Heart right ventricle (tissue), 16 donors: Measurements from ENCODE around the gene TSC22D4. TPM values are rescaled to one million over a fixed set of nuclear protein-coding genes. Genes with fewer than 3 reads are reported as not detected.

Experiments used
- ATAC-seq, 8 donors: fragments of 200-7000 bp; cut with Tn5 transposase; one replicate each; pipeline ENCODE4 v1.9.1; 2020; ENCODE audit warnings: mild to moderate bottlenecking in 8 of 8, moderate library complexity in 8 of 8, moderate number of reproducible peaks in 1 of 8
- DNase-seq, 2 donors: peaks; one replicate each; pipeline ENCODE4 v3.0.0-alpha.2; 2020
- H3K27ac ChIP-seq, 10 donors: fragments of 200-600 bp; sonication (generic) in 2 of 10; one replicate each; pipeline versions ENCODE4 v1.5.0 to v1.8.0; 2020 to 2022; ENCODE audit warnings: mild to moderate bottlenecking in 3 of 10
- H3K27me3 ChIP-seq, 7 donors: fragments of 200-600 bp; one replicate each; pipeline ENCODE4 v1.8.0; 2021 to 2022; ENCODE audit warnings: mild to moderate bottlenecking in 2 of 7
- H3K36me3 ChIP-seq, 9 donors: fragments of 200-600 bp; sonication (generic) in 1 of 9; one replicate each; pipeline versions ENCODE4 v1.5.0 to v1.8.0; 2020 to 2022; ENCODE audit warnings: mild to moderate bottlenecking in 2 of 9
- H3K4me1 ChIP-seq, 9 donors: fragments of 200-600 bp; sonication (generic) in 1 of 9; one replicate each; pipeline versions ENCODE4 v1.5.0 to v1.8.0; 2020 to 2022; ENCODE audit warnings: mild to moderate bottlenecking in 4 of 9
- H3K4me3 ChIP-seq, 10 donors: fragments of 200-600 bp; sonication (generic) in 2 of 10; one replicate each; pipeline versions ENCODE4 v1.5.0 to v1.8.0; 2020 to 2022; ENCODE audit warnings: mild to moderate bottlenecking in 7 of 10, moderate library complexity in 2 of 10
- H3K9me3 ChIP-seq, 11 donors: fragments of 200-600 bp in 10 of 11; sonication (generic) in 2 of 11; one replicate each; pipeline versions ENCODE4 v1.5.0 to v1.8.0; 2013 to 2022; ENCODE audit warnings: mild to moderate bottlenecking in 2 of 11, control low read depth in 1 of 11, moderate library complexity in 1 of 11
- WGBS, 2 donors: extraction: QIAGEN DNeasy Blood & Tissue Kit; methylation state at CpG; one replicate each; pipeline ENCODE4 v1.1.7; 2013; ENCODE audit warnings: inconsistent platforms in 1 of 2; 5-methylcytosine and 5-hydroxymethylcytosine counted together
- intact Hi-C, 10 donors: fragments of 100-400 bp; cut with DNase I; formaldehyde crosslinking; loops; one replicate each; pipeline versions ENCODE4 v1.11.1 to v1.14.2; 2022
- polyA plus RNA-seq, 2 donors: library from polyadenylated mRNA; stranded (reverse); fragments of 200-250 nt; gene quantifications; one replicate each; pipeline ENCODE4 v1.2.3, GENCODE V29; 2013
- total RNA-seq, 10 donors: library from RNA; stranded (reverse); fragmentation: NEBNext Ultra II Directional in 3 of 10; extraction: Animal tissue kit (Norgen Biotek cat#: 25700) in 3 of 10; gene quantifications; one replicate each; pipeline versions ENCODE4 v1.2.1 to v1.2.4, GENCODE V29; 2021 to 2023
- TF ChIP-seq, protein P1 (sequence below), 9 donors: fragments of 200-600 bp; sonication (generic) in 2 of 9; IDR thresholded peaks; one replicate each; pipeline versions ENCODE4 v1.5.0 to v1.8.0; 2021 to 2022; ENCODE audit warnings: antibody characterized with exemption in 9 of 9, mild to moderate bottlenecking in 5 of 9, moderate library complexity in 1 of 9
- donor health status: Arrhythmogenic right ventricular cardiomyopathy.
- donor health status: ischemic (EF 13 %, LVEDD 7.1; RV severe dilation, severe dysfunction).
- donor health status: healthy with polysubstance abuse.
- donor health status: DM: no; HTN: yes; CAD: no.
- donor health status: DM: no; HTN: no; CAD: no.
- donor health status: ischemic (EF 25% LVEDD 6.9; RV normal size, moderate dysfunction).
- donor health status: ischemic (EF 25% LVEDD 5.7; RV mildly dilated, moderate dysfunction).
- donor health status: healthy.
- donor health status: DM: yes; HTN: yes; CAD: no.
- donor health status: Ischemic cardiomyopathy.
- donor health status: ischemic (EF 35%, LVEDD 5.7; RV mildly dilated, moderate dysfunction).
- donor health status: nonischemic (EF 11% LVEDD 7.7; RV severe dilation, severe dysfunction).
- donor health status: DM: yes; HTN: yes; CAD: no.
- donor health status: PGD.
- donor health status: ischemic (EF 29% LVEDD 5.4; RV normal size, mild dysfunction).
- donor health status: nonischemic (EF 23%, LVEDD 6.1; RV moderate dilation, normal function).

TSC22D4 gene
- total and polyA plus RNA-seq, 12 donors, result 36.0 to 72.3 (median 47.7) TPM

DNA sequence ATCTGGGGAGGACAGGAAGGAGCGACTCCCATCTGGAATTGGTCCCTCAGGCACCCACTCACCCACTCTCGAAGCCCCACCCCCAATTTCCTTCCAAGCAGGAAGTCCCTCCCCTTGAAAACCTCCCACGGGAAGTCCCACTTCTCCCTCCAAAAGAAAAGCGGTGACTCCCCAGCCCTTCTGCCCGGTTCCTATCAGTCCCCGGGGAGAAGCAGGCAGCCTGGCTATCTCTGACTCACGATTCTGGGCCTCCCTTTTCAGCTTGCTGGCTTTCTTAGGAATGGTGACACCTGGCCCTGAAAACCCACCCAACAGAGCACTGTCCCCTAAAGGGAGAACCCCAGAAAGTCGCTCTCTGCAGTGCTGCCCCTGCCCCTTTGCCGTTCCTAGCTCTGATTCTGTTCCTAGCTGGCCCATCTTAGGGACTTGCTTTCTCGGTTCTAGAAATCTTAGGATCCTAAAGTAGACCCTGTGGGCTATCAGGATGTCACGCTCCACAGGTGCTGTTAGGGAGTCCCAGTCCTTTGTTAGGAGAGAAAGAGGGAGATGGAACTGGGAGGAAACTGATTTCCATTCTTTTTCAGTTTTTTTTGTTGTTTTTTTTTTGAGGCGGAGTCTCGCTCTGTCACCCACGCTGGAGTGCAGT is 6.0 kb downstream of the TSC22D4 start:
- Histone ChIP-seq H3K4me3 (peak overlapping the region in 5 of 10 donors; percentile 1 to 21 (median 8)), H3K36me3 (peaks cover 0 to 86% (median 6%) of the 10 kb centered on the region in 9 donors), H3K27ac (peak overlapping the region in 9 of 10 donors; percentile 63 to 100 (median 82)), H3K4me1 (peaks cover 15 to 94% (median 75%) of the 10 kb centered on the region in 9 donors), H3K9me3 (no peaks in the 10 kb centered on the region), H3K27me3 (no peaks in the 10 kb centered on the region)
- TF ChIP-seq, protein P1, sequence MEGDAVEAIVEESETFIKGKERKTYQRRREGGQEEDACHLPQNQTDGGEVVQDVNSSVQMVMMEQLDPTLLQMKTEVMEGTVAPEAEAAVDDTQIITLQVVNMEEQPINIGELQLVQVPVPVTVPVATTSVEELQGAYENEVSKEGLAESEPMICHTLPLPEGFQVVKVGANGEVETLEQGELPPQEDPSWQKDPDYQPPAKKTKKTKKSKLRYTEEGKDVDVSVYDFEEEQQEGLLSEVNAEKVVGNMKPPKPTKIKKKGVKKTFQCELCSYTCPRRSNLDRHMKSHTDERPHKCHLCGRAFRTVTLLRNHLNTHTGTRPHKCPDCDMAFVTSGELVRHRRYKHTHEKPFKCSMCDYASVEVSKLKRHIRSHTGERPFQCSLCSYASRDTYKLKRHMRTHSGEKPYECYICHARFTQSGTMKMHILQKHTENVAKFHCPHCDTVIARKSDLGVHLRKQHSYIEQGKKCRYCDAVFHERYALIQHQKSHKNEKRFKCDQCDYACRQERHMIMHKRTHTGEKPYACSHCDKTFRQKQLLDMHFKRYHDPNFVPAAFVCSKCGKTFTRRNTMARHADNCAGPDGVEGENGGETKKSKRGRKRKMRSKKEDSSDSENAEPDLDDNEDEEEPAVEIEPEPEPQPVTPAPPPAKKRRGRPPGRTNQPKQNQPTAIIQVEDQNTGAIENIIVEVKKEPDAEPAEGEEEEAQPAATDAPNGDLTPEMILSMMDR (IDR thresholded peaks at IDR 0.05), result no peak
- DNase-seq, result peak; percentile 45 to 79
- 35 to 37% methylated on average over 14 of the region's 14 CpGs for WGBS, 2 donors
- peak in 4 of 8 donors; percentile 21 to 43 (median 33) for ATAC-seq
- intact Hi-C loops, result loop anchor here in 4 of 10 donors (5.0 to 10.0 kb wide), 5 partner anchors 202 to 392 kb away; partner anchors contain the start of genes GIGYF1 (in 1 of the 4), GNB2 (in 1 of the 4), SLC12A9 (in 1 of the 4) and TRIP6 (in 1 of the 4)

DNA sequence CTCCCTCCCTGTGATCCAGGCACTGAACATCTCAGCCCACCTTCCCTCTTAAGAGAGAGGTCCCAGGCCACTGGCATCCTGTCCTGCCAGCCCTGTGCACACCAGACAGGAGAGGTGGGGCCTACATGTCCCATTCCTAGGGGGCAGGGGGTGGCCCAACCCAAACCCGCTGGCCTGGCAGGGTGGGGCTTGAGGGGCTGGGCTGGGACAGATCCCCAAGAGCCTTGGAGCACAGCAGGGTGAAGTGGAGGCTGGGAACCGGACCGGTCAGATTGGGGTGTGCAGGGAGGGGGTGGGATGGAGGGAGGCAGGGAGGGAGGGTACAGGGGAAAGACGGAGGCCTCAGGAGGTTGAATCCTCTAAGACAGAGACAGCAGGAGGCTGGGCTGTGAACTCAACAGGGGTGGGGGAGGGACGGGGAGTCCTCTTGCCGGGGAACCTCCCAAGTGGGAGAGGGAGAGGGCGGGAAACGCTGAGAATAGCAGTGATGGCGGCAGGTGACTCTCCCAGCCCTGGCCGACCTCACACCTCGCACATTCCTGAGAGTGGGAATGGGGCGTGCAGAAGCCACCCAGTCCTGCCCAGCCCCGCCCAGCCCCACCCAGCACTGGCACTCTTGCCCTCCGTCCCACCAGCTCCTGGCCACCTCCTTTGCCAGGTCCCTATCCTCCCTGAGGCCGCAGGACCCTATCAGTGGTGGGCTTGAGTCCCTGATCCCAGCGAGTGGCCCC is 6.7 kb downstream of the TSC22D4 start:
- WGBS, 2 donors, result 32 to 42% methylated on average over 16 of the region's 16 CpGs
- Histone ChIP-seq H3K27ac (peak overlapping the region in 9 of 10 donors; percentile 63 to 100 (median 82)), H3K4me3 (peak overlapping the region in 4 of 10 donors; percentile 5 to 21 (median 9)), H3K36me3 (peaks cover 0 to 93% (median 6%) of the 10 kb centered on the region in 9 donors), H3K27me3 (no peaks in the 10 kb centered on the region), H3K9me3 (no peaks in the 10 kb centered on the region), H3K4me1 (peaks cover 14 to 94% (median 70%) of the 10 kb centered on the region in 9 donors)
- intact Hi-C loops, result loop anchor here in 4 of 10 donors (5.0 to 10.0 kb wide), 5 partner anchors 203 to 393 kb away; partner anchors contain the start of genes GIGYF1 (in 1 of the 4), GNB2 (in 1 of the 4), SLC12A9 (in 1 of the 4) and TRIP6 (in 1 of the 4)
- DNase-seq, result no peak
- TF ChIP-seq, protein P1 (IDR thresholded peaks at IDR 0.05), result no peak
- ATAC-seq, result peak in 1 of 8 donors; percentile 0

DNA sequence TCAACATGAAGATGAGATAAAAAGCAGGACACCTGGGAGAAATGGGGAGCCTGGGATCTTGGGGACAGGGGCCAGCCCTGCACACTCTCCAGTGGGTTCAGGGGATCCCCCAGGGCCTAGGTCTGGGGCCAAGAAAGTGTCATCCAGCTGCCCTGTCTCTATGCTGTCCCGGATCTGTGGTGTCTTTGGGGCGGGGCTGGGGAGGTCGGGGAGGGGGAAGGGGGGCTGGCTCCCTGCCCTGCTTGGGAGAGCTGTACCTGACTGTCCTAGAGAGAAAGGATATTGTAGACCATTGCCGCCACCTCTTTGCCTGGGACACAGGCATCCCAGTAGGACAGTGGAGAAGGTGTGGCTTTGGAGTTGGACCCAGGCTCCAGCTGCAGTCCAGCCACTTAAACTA is 8.0 kb downstream of the TSC22D4 start:
- DNase-seq, result no peak
- Histone ChIP-seq H3K9me3 (no peaks in the 10 kb centered on the region), H3K27me3 (no peaks in the 10 kb centered on the region), H3K36me3 (peaks cover 0 to 90% (median 13%) of the 10 kb centered on the region in 9 donors), H3K27ac (peak overlapping the region in 5 of 10 donors; percentile 36 to 100 (median 75)), H3K4me3 (no peak overlapping the region), H3K4me1 (peaks cover 11 to 94% (median 64%) of the 10 kb centered on the region in 9 donors)
- intact Hi-C loops, result loop anchor here in 5 of 10 donors (2.0 to 10.0 kb wide), 6 partner anchors 88 to 394 kb away; partner anchors contain the start of genes GIGYF1 (in 1 of the 5), GNB2 (in 1 of the 5), SLC12A9 (in 1 of the 5) and TRIP6 (in 1 of the 5)
- 16 to 34% methylated on average over 4 of the region's 4 CpGs for WGBS, 2 donors
- TF ChIP-seq, protein P1 (IDR thresholded peaks at IDR 0.05), result no peak
- ATAC-seq, result no peak
